GM12891 (cell line): Measurements from ENCODE around the gene RMDN2.

Source experiments
- DNase-seq: peaks from one replicate; pipeline ENCODE4 v3.0.0; 2011; ENCODE audit warnings: low spot score; ENCODE audit not compliant: insufficient read length
- FAIRE-seq: peaks from 2 replicates; lab custom pipeline; 2011; peaks lifted over from hg19 to GRCh38; lab: Jason Lieb, UNC
- PAX5 ChIP-seq: IDR thresholded peaks from 2 replicates; pipeline ENCODE4 v1.6.1; 2011; ENCODE audit warnings: low read length, moderate library complexity, mild to moderate bottlenecking; ENCODE audit not compliant: insufficient read depth, severe bottlenecking
- POLR2A ChIP-seq: IDR thresholded peaks from 2 replicates; pipeline ENCODE4 v1.6.1; 2011; ENCODE audit warnings: low read depth, low read length, control low read depth
- POLR2AphosphoS5 ChIP-seq: IDR thresholded peaks from 2 replicates; pipeline ENCODE4 v1.6.1; 2011; ENCODE audit warnings: low read depth, low read length, control low read depth
- POU2F2 ChIP-seq: IDR thresholded peaks from 2 replicates; pipeline ENCODE4 v1.6.1; 2011; ENCODE audit warnings: low read depth, mild to moderate bottlenecking, control low read depth, low read length, moderate library complexity
- SPI1 ChIP-seq: IDR thresholded peaks from 2 replicates; pipeline ENCODE4 v1.6.1; 2011; ENCODE audit warnings: low read depth, low read length, control low read depth
- TAF1 ChIP-seq: IDR thresholded peaks from 2 replicates; pipeline ENCODE4 v1.6.1; 2011; ENCODE audit warnings: low read depth, low read length, control low read depth

Gene RMDN2

DNA sequence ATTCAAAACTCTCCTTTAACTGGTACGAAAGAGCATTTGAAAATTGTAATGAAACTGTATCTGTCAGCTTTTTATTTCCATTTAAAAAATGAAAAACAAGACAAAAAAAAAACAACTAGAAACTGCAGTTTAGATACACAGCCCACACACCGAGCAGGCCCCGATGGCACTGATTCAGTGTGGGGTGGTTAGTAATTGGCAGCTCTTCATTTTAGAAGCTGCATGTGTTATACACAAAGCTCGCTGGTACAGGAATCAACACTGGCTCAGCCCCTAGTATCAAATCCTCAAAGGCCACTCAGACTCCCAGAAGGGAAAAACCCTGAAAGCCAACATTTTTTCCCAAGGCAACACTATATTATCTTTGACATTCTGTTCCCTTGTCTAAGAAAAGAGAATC lies 30.5 kb upstream of the RMDN2 start:
- DNase-seq = no peak
- TF ChIP-seq POLR2A = no peak
- no peak for TF ChIP-seq POLR2AphosphoS5
- TF ChIP-seq TAF1 = no peak
- TF ChIP-seq SPI1 = no peak
- TF ChIP-seq POU2F2 = no peak
- no peak for TF ChIP-seq PAX5
- no peak for FAIRE-seq

DNA sequence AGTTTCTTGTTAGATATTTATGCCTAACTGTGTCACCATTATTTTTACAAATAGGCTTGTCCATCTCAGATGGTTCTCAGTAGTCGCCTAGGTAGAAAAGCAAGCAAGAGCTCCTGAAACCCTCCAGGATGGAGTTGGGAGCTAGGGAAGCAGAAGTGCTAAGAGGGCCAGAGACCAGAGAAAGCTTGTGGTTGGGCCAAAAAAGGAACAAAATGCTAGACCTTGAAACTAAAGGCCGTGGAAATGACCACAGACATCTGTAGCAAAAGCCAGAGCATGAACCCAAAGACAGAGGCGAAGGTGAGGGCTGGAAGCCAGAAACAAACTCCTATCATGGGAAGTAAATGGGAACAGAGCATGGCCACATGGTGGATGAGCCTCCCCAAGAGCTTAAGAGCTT lies 29.9 kb upstream of the RMDN2 start:
- peak; percentile 55; the same call in 1 of the 2 replicates for TF ChIP-seq SPI1
- no peak for TF ChIP-seq TAF1
- no peak for FAIRE-seq
- no peak for DNase-seq

DNA sequence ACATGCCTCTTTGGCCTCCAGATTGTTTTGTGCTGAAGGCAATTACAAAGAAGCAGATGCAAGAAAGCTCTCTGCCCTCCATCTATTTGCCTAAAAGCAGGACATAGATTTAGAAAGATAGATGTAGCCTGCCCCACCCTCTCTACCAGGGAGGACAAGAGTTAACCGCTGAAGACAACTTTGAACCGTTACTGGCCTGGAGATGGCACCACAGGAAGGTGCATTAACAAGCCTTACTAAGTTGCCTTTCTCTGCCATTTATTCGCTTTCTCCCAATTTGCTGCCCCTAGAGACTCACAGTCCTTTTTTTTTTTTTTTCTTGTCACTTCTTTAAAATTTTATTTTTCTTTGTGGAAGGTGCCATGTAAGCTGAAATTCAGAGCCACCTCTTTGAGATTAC lies 28.8 kb upstream of the RMDN2 start:
- TF ChIP-seq POU2F2 (no peak), SPI1 (no peak), POLR2A (no peak), TAF1 (no peak), PAX5 (no peak), POLR2AphosphoS5 (no peak)
- FAIRE-seq (no peak), DNase-seq (no peak)

DNA sequence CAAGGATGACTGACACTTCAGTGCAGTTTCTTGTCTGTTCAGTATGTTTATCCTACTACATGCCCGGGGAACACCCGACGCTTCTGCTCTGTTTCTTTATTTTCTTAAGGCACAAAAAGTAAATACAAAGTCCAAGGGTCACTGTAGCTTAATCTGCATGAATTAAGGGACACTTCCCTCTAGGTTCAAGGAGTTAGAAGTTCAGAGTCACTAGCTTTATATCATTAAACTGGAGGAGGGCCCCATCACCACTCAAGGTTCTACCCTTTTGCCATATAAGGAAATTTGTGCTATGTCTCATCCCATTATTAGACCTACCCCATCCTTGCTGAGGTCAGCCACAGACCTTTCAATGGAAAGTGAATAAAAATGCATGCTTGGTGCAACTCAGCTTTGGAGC lies 27.6 kb upstream of the RMDN2 start:
- TF ChIP-seq SPI1 (no peak), PAX5 (no peak), POU2F2 (no peak), POLR2A (no peak), TAF1 (no peak), POLR2AphosphoS5 (no peak)
- FAIRE-seq (no peak), DNase-seq (no peak)

DNA sequence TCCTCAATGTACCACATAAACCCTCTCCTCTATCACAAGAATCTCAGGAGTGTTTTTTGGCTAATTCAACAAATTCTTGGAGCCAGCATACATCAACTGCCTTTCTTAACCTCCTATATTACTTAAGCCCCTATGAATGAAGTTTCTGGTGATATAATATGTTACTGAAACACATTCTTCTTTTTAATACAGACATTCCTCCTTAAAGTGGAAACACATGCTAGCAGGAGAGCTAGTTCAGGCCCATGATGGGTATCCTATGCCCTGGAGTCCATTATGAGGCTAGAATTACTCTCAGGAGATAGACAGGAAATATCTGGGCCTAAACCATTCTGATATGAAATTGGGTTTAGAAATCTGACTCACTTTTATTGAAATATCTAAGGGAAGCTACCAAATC lies 26.6 kb upstream of the RMDN2 start:
- TF ChIP-seq PAX5 (no peak), POU2F2 (no peak), POLR2A (no peak), TAF1 (no peak), SPI1 (no peak), POLR2AphosphoS5 (no peak)
- DNase-seq (no peak), FAIRE-seq (no peak)

DNA sequence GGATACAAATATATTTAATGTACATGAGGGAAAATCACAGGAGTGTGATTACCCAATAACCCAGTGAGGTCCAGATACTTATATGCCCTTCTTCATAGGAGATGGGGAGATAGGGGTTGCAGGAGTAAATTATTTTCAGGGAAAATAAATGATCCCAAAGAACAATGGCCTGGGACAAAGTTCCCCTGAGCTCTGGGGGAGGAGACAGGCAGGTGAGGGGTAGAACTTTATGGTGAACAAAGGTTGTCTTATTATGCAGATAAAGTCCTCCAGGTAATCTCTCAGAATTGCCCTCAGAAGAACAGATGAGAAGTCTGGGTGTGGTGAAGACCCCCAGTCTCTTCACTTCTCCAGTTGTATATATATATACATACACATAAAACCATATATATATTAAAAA lies 22.1 kb upstream of the RMDN2 start:
- TF ChIP-seq TAF1 = no peak
- no peak for TF ChIP-seq POLR2AphosphoS5
- TF ChIP-seq SPI1 = no peak
- TF ChIP-seq POU2F2 = no peak
- TF ChIP-seq PAX5 = no peak

DNA sequence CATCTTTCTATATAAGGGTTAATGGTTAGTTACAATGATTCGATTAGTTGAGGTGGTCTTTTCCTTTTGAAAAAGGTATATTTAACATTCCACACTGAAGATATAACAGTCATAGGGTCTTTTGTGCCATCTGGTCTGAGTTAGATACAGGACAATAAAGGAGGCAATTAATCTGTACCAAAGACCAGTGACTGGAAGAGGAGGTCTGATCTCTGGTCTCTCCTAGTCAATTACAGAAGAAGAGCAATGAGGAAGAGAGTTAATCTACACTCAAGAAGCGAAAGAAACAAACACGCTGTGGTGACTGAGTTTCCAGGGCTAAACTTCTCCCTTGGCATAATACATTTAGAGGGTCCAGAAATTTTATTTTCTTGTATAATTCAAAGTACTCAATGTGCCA lies 20.7 kb upstream of the RMDN2 start:
- no peak for DNase-seq
- TF ChIP-seq SPI1 (no peak), PAX5 (no peak)
- no peak for FAIRE-seq

More for the DNA sequence above, 22.1 kb upstream of the RMDN2 start:
- DNase-seq = no peak
- no peak for FAIRE-seq

DNA sequence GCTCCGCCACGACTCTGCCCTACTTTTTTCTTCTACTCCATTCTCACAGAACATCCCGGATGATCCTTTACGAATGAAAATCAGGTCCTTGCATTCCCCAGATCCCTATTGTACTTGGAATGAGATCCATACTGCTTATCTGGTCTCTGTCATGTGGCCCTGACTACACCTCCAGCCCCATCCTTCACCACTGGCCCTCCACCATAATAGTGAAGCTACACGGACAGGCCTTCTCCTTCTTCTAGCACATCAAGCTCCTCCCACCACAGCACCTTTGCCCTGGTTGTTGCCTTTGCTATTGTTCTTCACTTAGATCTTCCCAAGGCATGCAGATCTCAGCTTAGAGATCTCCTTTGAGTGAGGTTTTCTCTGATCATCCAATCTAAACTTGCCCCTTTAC lies 20.1 kb upstream of the RMDN2 start:
- no peak for FAIRE-seq
- DNase-seq = no peak
- TF ChIP-seq POU2F2 = no peak
- TF ChIP-seq TAF1 = no peak
- no peak for TF ChIP-seq POLR2A

DNA sequence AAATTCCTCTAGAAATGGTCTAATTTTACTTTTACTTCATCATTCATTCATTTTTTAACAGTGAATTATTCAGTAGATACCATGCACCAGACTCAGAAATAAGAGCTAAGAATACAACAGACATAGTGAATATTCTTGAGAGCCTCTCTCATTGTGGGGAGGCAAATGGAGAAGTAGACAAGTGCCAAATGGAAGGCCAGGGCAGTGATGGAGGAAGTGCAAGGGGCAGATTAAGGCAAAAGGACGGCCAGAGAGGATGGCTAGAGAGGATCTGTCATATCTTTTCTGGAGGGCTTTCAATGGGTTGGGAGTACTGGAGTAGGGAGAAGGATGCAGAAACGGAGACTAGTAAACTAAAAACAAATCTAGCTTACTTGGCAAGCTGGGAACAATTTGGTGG lies 19.0 kb upstream of the RMDN2 start:
- FAIRE-seq (no peak), DNase-seq (no peak)
- no peak for TF ChIP-seq POU2F2
- no peak for TF ChIP-seq POLR2A
- TF ChIP-seq PAX5 = no peak
- no peak for TF ChIP-seq POLR2AphosphoS5
- no peak for TF ChIP-seq TAF1
- TF ChIP-seq SPI1 = no peak

DNA sequence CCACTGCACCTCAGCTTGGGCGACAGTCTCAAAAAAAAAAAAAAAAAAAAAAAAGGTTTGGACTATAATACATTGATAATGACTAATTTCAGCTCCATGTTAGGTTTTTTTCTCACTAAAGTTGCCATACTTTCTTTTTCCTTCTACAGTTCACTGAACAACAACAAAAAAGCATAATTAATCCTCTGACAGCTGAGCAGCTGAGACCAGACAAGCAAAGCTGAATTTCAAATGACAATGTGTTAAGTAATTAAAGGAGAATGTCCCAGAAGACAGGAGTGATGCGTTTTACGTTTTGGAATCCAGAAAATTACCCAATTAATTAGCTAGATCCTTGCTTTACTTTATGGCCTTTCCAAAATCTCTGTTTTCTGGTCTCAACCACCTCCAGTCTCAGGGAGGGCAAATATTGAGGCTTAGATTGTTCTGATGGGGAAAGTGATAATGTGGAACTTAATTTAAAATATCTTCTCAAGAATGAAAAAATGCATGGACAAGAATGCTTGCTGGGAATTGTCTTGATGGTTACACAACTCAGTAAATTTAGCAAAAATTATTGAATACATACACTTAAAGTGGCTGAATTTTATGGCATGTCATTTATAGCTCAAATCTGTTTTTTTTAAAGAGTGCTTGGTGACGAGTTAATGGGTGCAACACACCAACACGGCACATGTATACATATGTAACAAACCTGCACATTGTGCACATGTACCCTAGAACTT lies 17.4 kb upstream of the RMDN2 start:
- no peak for DNase-seq
- no peak for FAIRE-seq
- TF ChIP-seq POU2F2 (no peak), TAF1 (no peak), POLR2AphosphoS5 (no peak), POLR2A (no peak), PAX5 (no peak), SPI1 (no peak)

DNA sequence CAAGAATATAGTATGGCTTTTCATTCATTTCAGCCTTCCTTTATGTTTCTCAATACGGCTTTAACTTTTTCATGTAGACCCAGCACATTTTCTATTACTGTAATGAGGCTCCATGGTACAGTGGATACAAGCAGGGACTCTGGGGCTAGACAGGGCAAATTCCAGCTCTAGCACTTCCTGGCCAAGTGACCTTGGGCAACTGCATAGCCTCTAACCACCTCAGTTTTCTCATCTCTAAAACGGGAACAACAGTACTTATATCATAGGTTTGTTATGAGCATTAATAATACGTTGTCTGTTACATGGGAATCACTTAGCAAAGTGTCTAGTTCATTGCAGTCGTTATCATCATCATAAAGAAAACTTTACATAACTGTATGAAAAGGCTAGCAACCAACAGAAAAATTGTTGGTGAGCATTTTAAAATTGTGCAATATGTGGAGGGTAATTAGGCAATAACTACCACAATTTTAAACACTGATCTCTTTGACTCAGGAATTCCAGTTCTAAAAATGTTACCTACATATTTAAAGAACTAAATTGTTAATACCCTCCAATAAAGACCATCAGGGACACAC lies 13.7 kb upstream of the RMDN2 start:
- DNase-seq (no peak), FAIRE-seq (no peak)
- TF ChIP-seq POU2F2 (no peak), PAX5 (no peak), TAF1 (no peak), SPI1 (no peak), POLR2A (no peak), POLR2AphosphoS5 (no peak)
